Gastrocnemius medialis (tissue), 4 donors: Measurements from ENCODE around the gene FCER1G. TPM values are rescaled to one million over a fixed set of nuclear protein-coding genes. Genes with fewer than 3 reads are reported as not detected.
A peak's percentile ranks its signal among the peaks of the same experiment; 100 is the strongest.

Experiments used
- ATAC-seq, 2 donors: fragments of 150-250 bp; one replicate each; pipeline ENCODE4 v1.9.1; 2016
- DNase-seq, 2 donors: peaks; one replicate each; pipeline ENCODE4 v3.0.0-alpha.2; 2019
- H3K27ac ChIP-seq, 4 donors: fragments of 200-600 bp; sonication (generic); 1 replicate in 1 of 4; 2 replicates in 3 of 4; pipeline ENCODE4 v1.5.1; 2016 to 2018; ENCODE audit warnings: mild to moderate bottlenecking in 2 of 4, moderate library complexity in 1 of 4
- H3K27me3 ChIP-seq, 3 donors: fragments of 200-600 bp; sonication (generic) in 2 of 3; 1 replicate in 1 of 3; 2 replicates in 2 of 3; pipeline versions ENCODE4 v1.5.1 to v1.6.0; 2016 to 2019; ENCODE audit warnings: mild to moderate bottlenecking in 1 of 3, moderate library complexity in 1 of 3
- H3K36me3 ChIP-seq, 2 donors: fragments of 200-600 bp; sonication (generic) in 1 of 2; one replicate each; pipeline ENCODE4 v1.5.1; 2017 to 2018
- H3K4me1 ChIP-seq, 2 donors: fragments of 200-600 bp; sonication (generic) in 1 of 2; one replicate each; pipeline ENCODE4 v1.5.1; 2016 to 2017; ENCODE audit warnings: mild to moderate bottlenecking in 2 of 2
- H3K4me3 ChIP-seq, 4 donors: fragments of 200-600 bp; sonication (generic) in 3 of 4; 1 replicate in 1 of 4; 2 replicates in 3 of 4; pipeline ENCODE4 v1.5.1; 2016 to 2019; ENCODE audit warnings: mild to moderate bottlenecking in 2 of 4
- H3K9me3 ChIP-seq, 3 donors: fragments of 200-600 bp; sonication (generic) in 2 of 3; 1 replicate in 1 of 3; 2 replicates in 2 of 3; pipeline ENCODE4 v1.5.1; 2016 to 2019
- CTCF ChIP-seq, 5 experiments: fragments of 450-650 bp in 3 of 5; fragments of 200-600 bp in 2 of 5; sonication (generic) in 2 of 5; IDR thresholded peaks in 4 of 5; conservative IDR thresholded peaks in 1 of 5; 1 replicate in 4 of 5; 2 replicates in 1 of 5; pipeline ENCODE4 v1.5.1; 2016 to 2019; ENCODE audit warnings: antibody characterized with exemption in 5 of 5, mild to moderate bottlenecking in 3 of 5, moderate library complexity in 3 of 5
- POLR2A ChIP-seq, 2 donors: fragments of 450-650 bp; IDR thresholded peaks; one replicate each; pipeline ENCODE4 v1.6.1; 2017; ENCODE audit warnings: antibody characterized with exemption in 2 of 2, mild to moderate bottlenecking in 2 of 2, moderate library complexity in 2 of 2
- in situ Hi-C, 4 donors: fragments of 200-750 bp; cut with MboI; loops; one replicate each; pipeline versions ENCODE4 v1.15.0 to v1.8.0; 2017; ENCODE audit warnings: low sequenced_read_pairs in 4 of 4
- intact Hi-C: fragments of 100-400 bp; cut with DNase I; formaldehyde crosslinking; loops from one replicate; pipeline ENCODE4 v1.15.1; 2023; ENCODE audit warnings: low total_unique reads
- total RNA-seq, 4 donors: library from RNA; depleted of rRNA; stranded (reverse); fragments of >200 nt; gene quantifications; one replicate each; pipeline versions ENCODE4 v1.1.0 to v1.2.3, GENCODE V29; 2016

Gene FCER1G
- total RNA-seq, 4 donors from 2014 or later = 4.2 to 20.4 (median 18.5) TPM

- H3K4me1 ChIP-seq = peaks cover 18 to 21% of the 10 kb centered on the region in 2 donors
- peaks cover 0 to 29% of the 10 kb centered on the region in 2 donors for H3K36me3 ChIP-seq
- intact Hi-C loops = loop anchor here (1.0 kb wide), 1 partner anchor 11 kb away; the partner anchor contains the start of gene PPOX
- ATAC-seq = peak; percentile 92 to 94
- H3K27me3 ChIP-seq = no peaks in the 10 kb centered on the region
- TF ChIP-seq POLR2A (IDR thresholded peaks at IDR 0.05) = peak; percentile 90 to 93
- TF ChIP-seq CTCF (IDR thresholded peaks at IDR 0.05 in 4 of 5, conservative IDR thresholded peaks at IDR 0.05 in 1 of 5) = no peak
- no peaks in the 10 kb centered on the region for H3K9me3 ChIP-seq
- in situ Hi-C loops = loop anchor here in 1 of 4 donors (10.0 to 25.0 kb wide), 2 partner anchors 47 to 585 kb away; partner anchors contain the start of genes APOA2, ATF6 and TOMM40L
- peak within 1 kb of the TSS; percentile 87 to 91 (median 89) for H3K27ac ChIP-seq
- peak; percentile 84 to 85 for DNase-seq
- peak within 1 kb of the TSS; percentile 72 to 92 (median 80) for H3K4me3 ChIP-seq
These were observed 37.8 kb upstream of the FCER1G start, which contains the start of gene B4GALT3 for GRCh38 chr1:161177112-161177935. Gene B4GALT3, minus strand, starts transcription at chr1:161177507. Its CDS starts 1,447 bp downstream, at chr1:161176060.

- intact Hi-C loops = loop anchor here (1.0 kb wide), 1 partner anchor 12 kb away; the partner anchor contains the start of gene PPOX
- H3K36me3 ChIP-seq = peaks cover 0 to 26% of the 10 kb centered on the region in 2 donors
- DNase-seq (no peak), ATAC-seq (no peak)
- peak overlapping the region; percentile 72 to 92 (median 80) for H3K4me3 ChIP-seq
- no peak for TF ChIP-seq CTCF (IDR thresholded peaks at IDR 0.05 in 4 of 5, conservative IDR thresholded peaks at IDR 0.05 in 1 of 5)
- no peak for TF ChIP-seq POLR2A (IDR thresholded peaks at IDR 0.05)
- H3K4me1 ChIP-seq = peaks cover 13 to 16% of the 10 kb centered on the region in 2 donors
- no peaks in the 10 kb centered on the region for H3K9me3 ChIP-seq
- in situ Hi-C loops = loop anchor here in 1 of 4 donors (10.0 to 25.0 kb wide), 2 partner anchors 47 to 584 kb away; partner anchors contain the start of genes APOA2, ATF6 and TOMM40L
- H3K27me3 ChIP-seq = no peaks in the 10 kb centered on the region
- peak overlapping the region; percentile 87 to 91 (median 89) for H3K27ac ChIP-seq
These were observed 37.2 kb upstream of the FCER1G start for GRCh38 chr1:161177936-161178244.

GRCh38 chr1:161179698-161180097 is 35.4 kb upstream of the FCER1G start:
- DNase-seq = no peak

GRCh38 chr1:161180639-161181038 is 34.5 kb upstream of the FCER1G start:
- intact Hi-C loops (no loop called here), in situ Hi-C loops (loop anchor here in 1 of 4 donors (25.0 kb wide), 1 partner anchor 582 kb away; the partner anchor contains the start of gene ATF6)
- ATAC-seq (no peak), DNase-seq (no peak)
- no peaks in the 10 kb centered on the region for H3K27me3 ChIP-seq
- H3K27ac ChIP-seq = no peak overlapping the region
- no peak for TF ChIP-seq CTCF (IDR thresholded peaks at IDR 0.05 in 4 of 5, conservative IDR thresholded peaks at IDR 0.05 in 1 of 5)
- no peak for TF ChIP-seq POLR2A (IDR thresholded peaks at IDR 0.05)
- no peaks in the 10 kb centered on the region for H3K9me3 ChIP-seq
- H3K4me1 ChIP-seq = peaks cover 21 to 22% of the 10 kb centered on the region in 2 donors
- no peaks in the 10 kb centered on the region for H3K36me3 ChIP-seq
- no peak overlapping the region for H3K4me3 ChIP-seq

More at GRCh38 chr1:161179698-161180097, 35.4 kb upstream of the FCER1G start:
- H3K9me3 ChIP-seq = no peaks in the 10 kb centered on the region
- H3K27ac ChIP-seq = no peak overlapping the region
- no peak overlapping the region for H3K4me3 ChIP-seq
- in situ Hi-C loops (loop anchor here in 1 of 4 donors (10.0 to 25.0 kb wide), 2 partner anchors 45 to 583 kb away; partner anchors contain the start of genes APOA2, ATF6 and TOMM40L), intact Hi-C loops (no loop called here)
- no peak for TF ChIP-seq CTCF (IDR thresholded peaks at IDR 0.05 in 4 of 5, conservative IDR thresholded peaks at IDR 0.05 in 1 of 5)
- no peak for TF ChIP-seq POLR2A (IDR thresholded peaks at IDR 0.05)
- peaks cover 0 to 8% of the 10 kb centered on the region in 2 donors for H3K36me3 ChIP-seq
- H3K4me1 ChIP-seq = peaks cover 12 to 15% of the 10 kb centered on the region in 2 donors
- no peaks in the 10 kb centered on the region for H3K27me3 ChIP-seq
- no peak for ATAC-seq
